Stomach (tissue), 9 donors: ENCODE measurements around the gene RMDN3. TPM values are rescaled to one million over a fixed set of nuclear protein-coding genes. Genes with fewer than 3 reads are reported as not detected.

ENCODE experiments used
- DNase-seq, 2 donors: peaks; one replicate each; pipeline versions ENCODE4 v3.0.0 to v3.0.0-alpha.2; 2013 to 2019
- H3K27ac ChIP-seq, 5 donors: fragments of 200-600 bp in 4 of 5; sonication (generic) in 4 of 5; one replicate each; pipeline ENCODE4 v1.5.1; 2013 to 2019; ENCODE audit warnings: mild to moderate bottlenecking in 1 of 5, moderate library complexity in 1 of 5
- H3K27me3 ChIP-seq, 3 donors: fragments of 200-600 bp; sonication (generic); one replicate each; pipeline ENCODE4 v1.5.1; 2017 to 2019; ENCODE audit warnings: mixed run types in 1 of 3
- H3K36me3 ChIP-seq, 4 donors: fragments of 200-600 bp; sonication (generic); 1 replicate in 3 of 4; 2 replicates in 1 of 4; pipeline ENCODE4 v1.5.1; 2016 to 2019
- H3K4me1 ChIP-seq, 4 donors: fragments of 200-600 bp; sonication (generic); one replicate each; pipeline ENCODE4 v1.5.1; 2016 to 2019
- H3K4me3 ChIP-seq, 4 donors: fragments of 200-600 bp; sonication (generic) in 3 of 4; one replicate each; pipeline ENCODE4 v1.5.1; 2016 to 2019; ENCODE audit warnings: mild to moderate bottlenecking in 1 of 4
- H3K9me3 ChIP-seq, 4 donors: fragments of 200-600 bp; sonication (generic); one replicate each; pipeline ENCODE4 v1.5.1; 2016 to 2019
- EP300 ChIP-seq: sonication (generic); formaldehyde crosslinking; IDR thresholded peaks from one replicate; pipeline ENCODE4 v1.6.1; 2017; ENCODE audit warnings: antibody characterized with exemption
- POLR2A ChIP-seq, 4 donors: fragments of 450-650 bp; IDR thresholded peaks; one replicate each; pipeline ENCODE4 v1.6.1; 2016; ENCODE audit warnings: antibody characterized with exemption in 4 of 4, control low read depth in 2 of 4, mild to moderate bottlenecking in 1 of 4, moderate library complexity in 1 of 4
- POLR2AphosphoS5 ChIP-seq, 3 donors: sonication (generic); formaldehyde crosslinking; IDR thresholded peaks; one replicate each; pipeline ENCODE4 v1.6.1; 2016; ENCODE audit warnings: antibody characterized with exemption in 3 of 3
- WGBS, 5 donors: extraction: QIAGEN DNeasy Blood & Tissue Kit in 3 of 5; methylation state at CpG; one replicate each; pipeline versions ENCODE4 v1.1.5 to v1.1.7; 2013 to 2018; 5-methylcytosine and 5-hydroxymethylcytosine counted together
- intact Hi-C: fragments of 100-400 bp; cut with DNase I; formaldehyde crosslinking; loops from one replicate; pipeline ENCODE4 v1.15.1; 2023; ENCODE audit warnings: low total_unique reads
- polyA plus RNA-seq, 3 donors: library from polyadenylated mRNA; stranded (reverse); fragments of 200-250 nt; gene quantifications; one replicate each; pipeline ENCODE4 v1.2.3, GENCODE V29; 2013
- total RNA-seq, 5 donors: library from RNA; depleted of rRNA; stranded (reverse); fragments of >200 nt; gene quantifications; one replicate each; pipeline versions ENCODE4 v1.1.0 to v1.2.3, GENCODE V29; 2014 to 2016
- TF ChIP-seq, protein P1 (sequence below), 7 experiments: fragments of 450-650 bp in 4 of 7; fragments of 200-600 bp in 3 of 7; sonication (generic) in 3 of 7; IDR thresholded peaks; one replicate each; pipeline ENCODE4 v1.5.1; 2016 to 2019; ENCODE audit warnings: antibody characterized with exemption in 7 of 7, control low read depth in 2 of 7, mild to moderate bottlenecking in 1 of 7
- donor health status: healthy with polysubstance abuse.
- donor health status: Bipolar disorder and iron deficiency.
- donor health status: healthy.

RMDN3 gene
- total and polyA plus RNA-seq, 8 donors, result 12.6 to 63.8 (median 25.2) TPM; not detected in 1

- no peak overlapping the region for H3K27ac ChIP-seq
- no peaks in the 10 kb centered on the region for H3K9me3 ChIP-seq
- no peaks in the 10 kb centered on the region for H3K36me3 ChIP-seq
- no peak overlapping the region for H3K4me3 ChIP-seq
- WGBS, 5 donors, result 46 to 61% (median 52%) methylated on average over 2 of the region's 2 CpGs
- H3K27me3 ChIP-seq, result no peaks in the 10 kb centered on the region
- TF ChIP-seq POLR2AphosphoS5 (IDR thresholded peaks at IDR 0.05) (peak in 1 of 3 donors; percentile 48), EP300 (no peak)
- intact Hi-C loops, result no loop called here
- no peaks in the 10 kb centered on the region for H3K4me1 ChIP-seq
- DNase-seq, result peak in 1 of 2 donors; percentile 18
These were observed 48.9 kb downstream of the RMDN3 start for GRCh38 chr15:40706121-40706520.

DNA sequence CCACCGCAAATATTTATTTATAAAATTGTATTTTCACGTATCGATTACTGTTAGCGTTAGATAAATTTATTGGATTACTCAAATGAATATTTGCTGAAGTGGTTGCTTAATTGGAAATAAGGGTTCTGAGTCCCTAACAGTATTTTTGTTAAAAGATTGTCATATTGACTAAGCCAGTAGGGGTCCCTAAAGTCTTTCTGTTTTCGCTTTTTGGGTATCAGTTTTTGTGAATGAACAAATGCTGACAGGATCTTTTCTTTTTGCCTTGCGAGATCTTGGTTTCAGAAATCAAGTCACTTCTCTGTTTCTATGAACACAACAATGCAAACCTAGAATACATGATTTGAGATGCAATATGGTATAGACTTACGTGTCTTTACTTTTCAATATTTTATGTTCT is 53.0 kb downstream of the RMDN3 start:
- H3K4me3 ChIP-seq, result no peak overlapping the region
- no peak overlapping the region for H3K27ac ChIP-seq
- H3K4me1 ChIP-seq, result no peaks in the 10 kb centered on the region
- DNase-seq, result peak in 1 of 2 donors; percentile 24
- H3K9me3 ChIP-seq, result no peaks in the 10 kb centered on the region
- H3K36me3 ChIP-seq, result peaks cover 0 to 7% (median 0%) of the 10 kb centered on the region in 4 donors
- intact Hi-C loops, result no loop called here
- WGBS, 5 donors, result 71 to 82% (median 73%) methylated on average over 7 of the region's 7 CpGs
- H3K27me3 ChIP-seq, result no peaks in the 10 kb centered on the region
- no peak for TF ChIP-seq POLR2A (IDR thresholded peaks at IDR 0.05)
- TF ChIP-seq EP300, result no peak
- no peak for TF ChIP-seq POLR2AphosphoS5 (IDR thresholded peaks at IDR 0.05)
- TF ChIP-seq, protein P1, sequence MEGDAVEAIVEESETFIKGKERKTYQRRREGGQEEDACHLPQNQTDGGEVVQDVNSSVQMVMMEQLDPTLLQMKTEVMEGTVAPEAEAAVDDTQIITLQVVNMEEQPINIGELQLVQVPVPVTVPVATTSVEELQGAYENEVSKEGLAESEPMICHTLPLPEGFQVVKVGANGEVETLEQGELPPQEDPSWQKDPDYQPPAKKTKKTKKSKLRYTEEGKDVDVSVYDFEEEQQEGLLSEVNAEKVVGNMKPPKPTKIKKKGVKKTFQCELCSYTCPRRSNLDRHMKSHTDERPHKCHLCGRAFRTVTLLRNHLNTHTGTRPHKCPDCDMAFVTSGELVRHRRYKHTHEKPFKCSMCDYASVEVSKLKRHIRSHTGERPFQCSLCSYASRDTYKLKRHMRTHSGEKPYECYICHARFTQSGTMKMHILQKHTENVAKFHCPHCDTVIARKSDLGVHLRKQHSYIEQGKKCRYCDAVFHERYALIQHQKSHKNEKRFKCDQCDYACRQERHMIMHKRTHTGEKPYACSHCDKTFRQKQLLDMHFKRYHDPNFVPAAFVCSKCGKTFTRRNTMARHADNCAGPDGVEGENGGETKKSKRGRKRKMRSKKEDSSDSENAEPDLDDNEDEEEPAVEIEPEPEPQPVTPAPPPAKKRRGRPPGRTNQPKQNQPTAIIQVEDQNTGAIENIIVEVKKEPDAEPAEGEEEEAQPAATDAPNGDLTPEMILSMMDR (IDR thresholded peaks at IDR 0.05), result no peak

DNA sequence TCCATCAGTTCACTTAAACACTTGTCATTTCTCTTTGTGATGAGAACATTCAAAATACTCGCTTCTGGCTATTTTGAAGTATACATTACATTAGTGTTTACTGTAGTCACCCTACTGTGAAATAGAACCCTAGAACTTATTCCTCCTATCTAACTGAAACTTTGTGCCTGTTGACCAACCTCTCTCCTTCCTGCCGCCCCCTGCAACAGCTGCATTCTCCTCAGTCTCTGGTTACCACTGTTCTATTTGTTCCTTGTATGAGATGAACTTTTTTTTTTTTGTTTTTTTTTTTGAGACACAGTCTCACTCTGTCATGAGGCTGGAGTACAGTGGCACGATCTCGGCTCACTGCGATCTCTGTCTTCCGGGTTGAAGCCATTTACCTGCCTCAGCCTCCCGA is 57.1 kb downstream of the RMDN3 start:
- no peaks in the 10 kb centered on the region for H3K9me3 ChIP-seq
- intact Hi-C loops, result no loop called here
- TF ChIP-seq, protein P1 (IDR thresholded peaks at IDR 0.05), result no peak
- TF ChIP-seq POLR2A (IDR thresholded peaks at IDR 0.05) (no peak), EP300 (no peak), POLR2AphosphoS5 (IDR thresholded peaks at IDR 0.05) (no peak)
- no peak overlapping the region for H3K4me3 ChIP-seq
- peaks cover 14 to 28% (median 22%) of the 10 kb centered on the region in 4 donors for H3K4me1 ChIP-seq
- DNase-seq, result no peak
- 88 to 97% (median 96%) methylated on average over 7 of the region's 7 CpGs for WGBS, 5 donors
- no peak overlapping the region for H3K27ac ChIP-seq
- no peaks in the 10 kb centered on the region for H3K27me3 ChIP-seq
- H3K36me3 ChIP-seq, result peaks cover 0 to 7% (median under 1%) of the 10 kb centered on the region in 4 donors

- 73 to 85% (median 84%) methylated on average over 11 of the region's 11 CpGs for WGBS, 5 donors
- Histone ChIP-seq H3K27ac (no peak overlapping the region), H3K27me3 (no peaks in the 10 kb centered on the region)
These were observed 58.8 kb downstream of the RMDN3 start for GRCh38 chr15:40696228-40696627.

DNA sequence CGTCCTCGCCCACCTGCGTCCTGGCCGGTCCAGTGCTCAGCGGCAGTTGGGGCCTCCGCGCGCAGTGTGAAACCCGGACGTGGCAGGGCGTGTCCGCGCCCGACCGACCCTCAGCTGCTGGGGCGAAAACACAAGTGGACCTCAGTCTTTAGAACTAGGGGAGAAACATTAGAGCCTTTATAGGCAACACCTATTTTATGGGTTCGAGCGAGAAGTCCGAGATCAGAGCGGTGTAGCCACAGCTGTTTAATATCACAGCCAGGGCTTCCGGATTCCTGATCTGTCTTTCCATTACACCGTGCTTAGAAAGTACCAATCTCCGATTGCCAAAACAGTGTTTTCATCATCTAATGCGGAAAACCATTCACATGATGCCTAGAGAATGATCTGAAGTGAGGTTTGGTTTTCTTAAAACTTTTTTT is 59.6 kb downstream of the RMDN3 start:
- Histone ChIP-seq H3K36me3 (peaks cover 0 to 23% (median 15%) of the 10 kb centered on the region in 4 donors), H3K27ac (peak overlapping the region; percentile 99 to 100 (median 99)), H3K4me3 (peak overlapping the region; percentile 76 to 96 (median 86)), H3K9me3 (no peaks in the 10 kb centered on the region), H3K4me1 (peaks cover 14 to 34% (median 22%) of the 10 kb centered on the region in 4 donors), H3K27me3 (no peaks in the 10 kb centered on the region)
- DNase-seq, result no peak
- TF ChIP-seq, protein P1 (IDR thresholded peaks at IDR 0.05), result no peak
- TF ChIP-seq POLR2AphosphoS5 (IDR thresholded peaks at IDR 0.05), result no peak
- TF ChIP-seq POLR2A (IDR thresholded peaks at IDR 0.05), result no peak
- no peak for TF ChIP-seq EP300
- intact Hi-C loops, result no loop called here
- WGBS, 5 donors, result 0 to 1% (median 0%) methylated on average over 22 to 24 of the region's 24 CpGs

More at GRCh38 chr15:40696228-40696627, 58.8 kb downstream of the RMDN3 start:
- H3K9me3 ChIP-seq, result no peaks in the 10 kb centered on the region
- DNase-seq, result no peak
- H3K36me3 ChIP-seq, result peaks cover 0 to 23% (median 14%) of the 10 kb centered on the region in 4 donors
- TF ChIP-seq, protein P1 (IDR thresholded peaks at IDR 0.05), result no peak
- TF ChIP-seq POLR2A (IDR thresholded peaks at IDR 0.05) (no peak), POLR2AphosphoS5 (IDR thresholded peaks at IDR 0.05) (no peak), EP300 (no peak)
- peaks cover 14 to 34% (median 22%) of the 10 kb centered on the region in 4 donors for H3K4me1 ChIP-seq
- peak overlapping the region in 2 of 4 donors; percentile 76 to 96 for H3K4me3 ChIP-seq
- intact Hi-C loops, result no loop called here
